ENCODE measurements around the gene HYOU1. TPM values are rescaled to one million over a fixed set of nuclear protein-coding genes. Genes with fewer than 3 reads are reported as not detected.
A peak's percentile ranks its signal among the peaks of the same experiment; 100 is the strongest.

HYOU1 gene
- total and polyA plus RNA-seq, 2 donors (not counting 1 experiment from before 2014, with no cell fraction given) = 73.7 to 85.6 TPM

GRCh38 chr11:119011476-119012053 is 45.4 kb downstream of the HYOU1 start:
- H3K79me2 ChIP-seq (ENCODE audit: control insufficient read depth, insufficient read depth, low read length) = peaks cover 16% of the 10 kb centered on the region
- H3K4me3 ChIP-seq (replicated peaks in 1 of 4; ENCODE audit: control extremely low read depth in 1 of 4, insufficient read depth in 1 of 4, low read depth in 3 of 4, low read length in 4 of 4) = no peak overlapping the region
- DNase-seq (ENCODE audit: low read depth in 2 of 2) = no peak
- TF ChIP-seq CTCF (conservative IDR thresholded peaks at IDR 0.05 in 1 of 2, IDR thresholded peaks at IDR 0.05 in 1 of 2; ENCODE audit: low read depth in 1 of 2, low read length in 2 of 2) = no peak
- no peak overlapping the region for H3K27ac ChIP-seq (ENCODE audit: insufficient read depth, low read length)
- H3K4me1 ChIP-seq (ENCODE audit: control insufficient read depth, extremely low read depth, insufficient read depth, low read length) = no peaks in the 10 kb centered on the region
- no peak overlapping the region for H3K9ac ChIP-seq (ENCODE audit: insufficient read depth, low read length)
- no peaks in the 10 kb centered on the region for H3K27me3 ChIP-seq (ENCODE audit: control insufficient read depth, insufficient read depth, low read length)
- no peak overlapping the region for H3K4me2 ChIP-seq (ENCODE audit: extremely low read depth, insufficient read depth, low read length)
- H3K36me3 ChIP-seq (ENCODE audit: control insufficient read depth, insufficient read depth, low read length) = peaks cover 7% of the 10 kb centered on the region
- H2AFZ ChIP-seq (ENCODE audit: low read length) = no peak overlapping the region
- no peaks in the 10 kb centered on the region for H4K20me1 ChIP-seq (ENCODE audit: control insufficient read depth, extremely low read depth, insufficient read depth, low read length)
- no peaks in the 10 kb centered on the region for H3K9me3 ChIP-seq (ENCODE audit: control insufficient read depth, insufficient read depth, low read depth, low read length)

GRCh38 chr11:119006656-119007055 is 50.3 kb downstream of the HYOU1 start:
- Histone ChIP-seq H3K79me2 (ENCODE audit: control insufficient read depth, insufficient read depth, low read length) (no peaks in the 10 kb centered on the region), H3K27me3 (ENCODE audit: control insufficient read depth, insufficient read depth, low read length) (no peaks in the 10 kb centered on the region), H2AFZ (ENCODE audit: low read length) (no peak overlapping the region), H3K27ac (ENCODE audit: insufficient read depth, low read length) (no peak overlapping the region), H4K20me1 (ENCODE audit: control insufficient read depth, extremely low read depth, insufficient read depth, low read length) (no peaks in the 10 kb centered on the region), H3K9ac (ENCODE audit: insufficient read depth, low read length) (no peak overlapping the region), H3K36me3 (ENCODE audit: control insufficient read depth, insufficient read depth, low read length) (peaks cover 3% of the 10 kb centered on the region), H3K4me1 (ENCODE audit: control insufficient read depth, extremely low read depth, insufficient read depth, low read length) (no peaks in the 10 kb centered on the region), H3K9me3 (ENCODE audit: control insufficient read depth, insufficient read depth, low read depth, low read length) (no peaks in the 10 kb centered on the region), H3K4me2 (ENCODE audit: extremely low read depth, insufficient read depth, low read length) (no peak overlapping the region), H3K4me3 (replicated peaks in 1 of 4; ENCODE audit: control extremely low read depth in 1 of 4, insufficient read depth in 1 of 4, low read depth in 3 of 4, low read length in 4 of 4) (no peak overlapping the region)
- no peak for DNase-seq (ENCODE audit: low read depth in 2 of 2)
- TF ChIP-seq EZH2 (IDR thresholded peaks at IDR 0.05; ENCODE audit: low read length, missing control alignments) (no peak), CTCF (conservative IDR thresholded peaks at IDR 0.05 in 1 of 2, IDR thresholded peaks at IDR 0.05 in 1 of 2; ENCODE audit: low read depth in 1 of 2, low read length in 2 of 2) (no peak)

GRCh38 chr11:119000906-119001305 is 56.1 kb downstream of the HYOU1 start:
- H3K4me2 ChIP-seq (ENCODE audit: extremely low read depth, insufficient read depth, low read length) = no peak overlapping the region
- H3K9me3 ChIP-seq (ENCODE audit: control insufficient read depth, insufficient read depth, low read depth, low read length) = no peaks in the 10 kb centered on the region
- peaks cover 15% of the 10 kb centered on the region for H3K79me2 ChIP-seq (ENCODE audit: control insufficient read depth, insufficient read depth, low read length)
- H3K27ac ChIP-seq (ENCODE audit: insufficient read depth, low read length) = no peak overlapping the region
- no peaks in the 10 kb centered on the region for H3K27me3 ChIP-seq (ENCODE audit: control insufficient read depth, insufficient read depth, low read length)
- DNase-seq (ENCODE audit: low read depth in 2 of 2) = peak in 1 of 2 donors; percentile 53
- TF ChIP-seq CTCF (conservative IDR thresholded peaks at IDR 0.05 in 1 of 2, IDR thresholded peaks at IDR 0.05 in 1 of 2; ENCODE audit: low read depth in 1 of 2, low read length in 2 of 2) = no peak
- TF ChIP-seq EZH2 (IDR thresholded peaks at IDR 0.05; ENCODE audit: low read length, missing control alignments) = no peak
- H3K4me3 ChIP-seq (replicated peaks in 1 of 4; ENCODE audit: control extremely low read depth in 1 of 4, insufficient read depth in 1 of 4, low read depth in 3 of 4, low read length in 4 of 4) = no peak overlapping the region
- H4K20me1 ChIP-seq (ENCODE audit: control insufficient read depth, extremely low read depth, insufficient read depth, low read length) = no peaks in the 10 kb centered on the region
- no peaks in the 10 kb centered on the region for H3K4me1 ChIP-seq (ENCODE audit: control insufficient read depth, extremely low read depth, insufficient read depth, low read length)
- H3K36me3 ChIP-seq (ENCODE audit: control insufficient read depth, insufficient read depth, low read length) = peaks cover 3% of the 10 kb centered on the region
- no peak overlapping the region for H2AFZ ChIP-seq (ENCODE audit: low read length)
- H3K9ac ChIP-seq (ENCODE audit: insufficient read depth, low read length) = no peak overlapping the region
